GM12878 (cell line): ENCODE measurements around the gene IMPG2. TPM values are rescaled to one million over a fixed set of nuclear protein-coding genes. Genes with fewer than 3 reads are reported as not detected.

Source experiments
- ATAC-seq: fragments of 200-7000 bp; cut with Tn5 transposase; 3 replicates; pipeline ENCODE4 v1.9.1; 2020; ENCODE audit warnings: mild to moderate bottlenecking, moderate library complexity
- BruUV-seq: library from RNA; stranded (reverse); fragments of 400-500 nt; replicated peaks from 2 replicates; lab custom pipeline; 2021; lab: Mats Ljungman, UMichigan
- CTCF ChIA-PET: fragments of 300-600 bp; sonication (Branson Sonifier 250); formaldehyde crosslinking; extraction: SDS; loops from one replicate; lab custom pipeline; 2021; ENCODE audit warnings: inconsistent platforms; lab: Yijun Ruan, JAX
- POLR2A ChIA-PET: fragments of 350-600 bp; formaldehyde crosslinking; extraction: SDS; loops from one replicate; lab custom pipeline; 2021; ENCODE audit warnings: inconsistent platforms; lab: Charles Lee
- RAD21 ChIA-PET: fragments of 300-600 bp; sonication (Branson Sonifier 250); formaldehyde crosslinking; loops from one replicate; lab custom pipeline; 2023; ENCODE audit warnings: antibody characterized with exemption; ENCODE audit not compliant: unreplicated experiment; lab: Charles Lee
- SMC1A ChIA-PET: fragments of 300-600 bp; sonication (Branson Sonifier 250); formaldehyde crosslinking; loops from one replicate; lab custom pipeline; 2023; ENCODE audit not compliant: unreplicated experiment, uncharacterized antibody; lab: Charles Lee
- DNase-seq: peaks from one replicate; pipeline ENCODE4 v3.0.0-alpha.2; 2011; ENCODE audit warnings: low read depth, low spot score
- FAIRE-seq: peaks from 3 replicates; lab custom pipeline; 2011; peaks lifted over from hg19 to GRCh38; lab: Jason Lieb, UNC
- H2AFZ ChIP-seq: 2 replicates; pipeline ENCODE4 v1.6.0; 2011; ENCODE audit warnings: low read depth, low read length, control low read depth; ENCODE audit not compliant: control insufficient read depth
- H3K27ac ChIP-seq: 2 replicates; pipeline ENCODE4 v1.5.1; 2011; ENCODE audit warnings: control low read depth; ENCODE audit not compliant: control insufficient read depth, insufficient read depth
- H3K27me3 ChIP-seq, 2 experiments: replicated peaks in 1 of 2; 2 replicates each; pipeline versions ENCODE4 v1.6.0 to v1.6.1; 2011; ENCODE audit warnings: low read length in 1 of 2; ENCODE audit not compliant: control insufficient read depth in 2 of 2, insufficient read depth in 2 of 2
- H3K36me3 ChIP-seq, 2 experiments: 2 replicates each; pipeline ENCODE4 v1.5.1; 2011; ENCODE audit warnings: low read length in 1 of 2; ENCODE audit not compliant: control insufficient read depth in 2 of 2, insufficient read depth in 2 of 2
- H3K4me1 ChIP-seq: 2 replicates; pipeline ENCODE4 v1.6.1; 2011; ENCODE audit warnings: mild to moderate bottlenecking, low read length, moderate library complexity, mixed read lengths; ENCODE audit not compliant: control insufficient read depth, insufficient read depth
- H3K4me2 ChIP-seq: 2 replicates; pipeline ENCODE4 v1.6.0; 2011; ENCODE audit warnings: control low read depth; ENCODE audit not compliant: control insufficient read depth, insufficient read depth
- H3K4me3 ChIP-seq: fragments of 200-600 bp; sonication (generic); 2 replicates; pipeline ENCODE4 v1.5.1; 2016
- H3K79me2 ChIP-seq: 2 replicates; pipeline ENCODE4 v1.6.0; 2011; ENCODE audit warnings: low read length; ENCODE audit not compliant: control insufficient read depth, insufficient read depth
- H3K9ac ChIP-seq: 2 replicates; pipeline ENCODE4 v1.8.0; 2011; ENCODE audit warnings: low read length, control low read depth, mixed read lengths; ENCODE audit not compliant: control insufficient read depth, insufficient read depth
- H3K9me3 ChIP-seq: replicated peaks from 3 replicates; pipeline ENCODE4 v1.5.1; 2011; ENCODE audit warnings: mild to moderate bottlenecking, low read length; ENCODE audit not compliant: control insufficient read depth, insufficient read depth
- H4K20me1 ChIP-seq: 2 replicates; pipeline ENCODE4 v1.6.0; 2011; ENCODE audit not compliant: control insufficient read depth, insufficient read depth
- BCL11A ChIP-seq: IDR thresholded peaks from 2 replicates; pipeline ENCODE4 v1.6.1; 2011; ENCODE audit warnings: low read depth, low read length
- IRF4 ChIP-seq: IDR thresholded peaks from 2 replicates; pipeline ENCODE4 v1.6.1; 2011; ENCODE audit warnings: low read depth, low read length
- KDM1A ChIP-seq: fragments of 200-600 bp; sonication (generic); IDR thresholded peaks from 2 replicates; pipeline ENCODE4 v1.6.1; 2016; ENCODE audit warnings: borderline replicate concordance
- MTA3 ChIP-seq: IDR thresholded peaks from 2 replicates; pipeline ENCODE4 v1.6.1; 2012; ENCODE audit warnings: low read length, inconsistent platforms, borderline replicate concordance
- PAX8 ChIP-seq: fragments of 450-650 bp; IDR thresholded peaks from 2 replicates; pipeline ENCODE4 v1.6.1; 2017; ENCODE audit warnings: mild to moderate bottlenecking, moderate library complexity
- RAD21 ChIP-seq: IDR thresholded peaks from 2 replicates; pipeline ENCODE4 v1.6.1; 2011; ENCODE audit warnings: mild to moderate bottlenecking, low read depth, low read length, moderate library complexity; ENCODE audit not compliant: insufficient read depth
- SIN3A ChIP-seq: IDR thresholded peaks from 2 replicates; pipeline ENCODE4 v1.6.1; 2012; ENCODE audit warnings: low read depth, low read length, improper control_type of control experiment
- SREBF1 ChIP-seq: IDR thresholded peaks from 2 replicates; pipeline ENCODE4 v1.6.1; 2012; ENCODE audit warnings: mild to moderate bottlenecking, low read length
- TAF1 ChIP-seq: IDR thresholded peaks from 2 replicates; pipeline ENCODE4 v1.6.1; 2011; ENCODE audit warnings: mild to moderate bottlenecking, low read depth, low read length, borderline replicate concordance
- TARDBP ChIP-seq: IDR thresholded peaks from 2 replicates; pipeline ENCODE4 v1.6.1; 2016; ENCODE audit warnings: borderline replicate concordance
- YBX1 ChIP-seq: fragments of 450-650 bp; IDR thresholded peaks from 2 replicates; pipeline ENCODE4 v1.6.1; 2016; ENCODE audit warnings: antibody characterized with exemption
- ZSCAN29 ChIP-seq: fragments of 450-650 bp; IDR thresholded peaks from 2 replicates; pipeline ENCODE4 v1.6.1; 2017; ENCODE audit warnings: mild to moderate bottlenecking, moderate library complexity
- WGBS: methylation state at CpG from one replicate; pipeline ENCODE4 v1.1.6; 2016; ENCODE audit warnings: low lambda C conversion rate; ENCODE audit not compliant: insufficient replicate concordance, insufficient coverage; ENCODE audit errors: missing lambda C conversion rate; 5-methylcytosine and 5-hydroxymethylcytosine counted together
- in situ Hi-C: fragments of 300-500 bp; cut with MboI; formaldehyde crosslinking; loops from 9 replicates; pipeline ENCODE4 v1.14.3; 2018; ENCODE audit warnings: mixed read lengths
- intact Hi-C: fragments of 100-400 bp; cut with micrococcal nuclease; formaldehyde crosslinking; loops from one replicate; pipeline ENCODE4 v1.14.2; 2022; ENCODE audit not compliant: unreplicated experiment
- polyA plus RNA-seq, 11 experiments: library from polyadenylated mRNA; depleted of rRNA in 4 of 11; unstranded in 6 of 11; stranded (reverse) in 5 of 11; fragments of >200 nt; fragmentation: Nextera tagmentation in 4 of 11; fragmentation: Illumina TruSeq in 1 of 11; extraction: Ambion mirVana in 4 of 11; extraction: Trizol in 1 of 11; gene quantifications; 1 replicate in 1 of 11; 2 replicates in 10 of 11; pipeline versions ENCODE4 v1.2.1 to v1.2.3, GENCODE V29; 2011 to 2016; ENCODE audit warnings: inconsistent platforms in 2 of 11, missing spikeins in 2 of 11, low read depth in 1 of 11
- total RNA-seq, 4 experiments: library from RNA; depleted of rRNA in 3 of 4; stranded (reverse); fragments of >200 nt in 3 of 4; fragmentation: Illumina TruSeq in 1 of 4; extraction: Trizol in 1 of 4; gene quantifications; 2 replicates each; pipeline versions ENCODE4 v1.2.1 to v1.2.3, GENCODE V29; 2013 to 2021
- TF ChIP-seq, protein P1 (sequence below): fragments of 150-350 bp; IDR thresholded peaks from 2 replicates; pipeline ENCODE4 v1.6.1; 2014; ENCODE audit warnings: mild to moderate bottlenecking, low read depth, low read length
- TF ChIP-seq, protein P2 (sequence below): fragments of 450-650 bp; formaldehyde crosslinking; IDR thresholded peaks from 2 replicates; pipeline ENCODE4 v1.4.0; 2022; ENCODE audit warnings: mild to moderate bottlenecking, moderate library complexity
- TF ChIP-seq, protein P3 (sequence below), 3 experiments: IDR thresholded peaks in 2 of 3; conservative IDR thresholded peaks in 1 of 3; 2 replicates each; pipeline ENCODE4 v1.5.1; 2011; ENCODE audit warnings: low read depth in 3 of 3, low read length in 3 of 3, mild to moderate bottlenecking in 3 of 3, control low read depth in 2 of 3, moderate library complexity in 2 of 3, inconsistent platforms in 1 of 3, mixed read lengths in 1 of 3; ENCODE audit not compliant: control insufficient read depth in 2 of 3, insufficient read depth in 1 of 3; ENCODE audit errors: extremely low read depth in 1 of 3
- TF ChIP-seq, protein P4 (sequence below): IDR thresholded peaks from 2 replicates; pipeline ENCODE4 v1.6.1; 2012; ENCODE audit warnings: low read depth, low read length, improper control_type of control experiment

The IMPG2 gene
- total and polyA plus RNA-seq, 10 of the 15 experiments (the other 5 are each of a cell fraction or from before 2014, with no cell fraction given), result under 0.01 to 0.17 (median 0.10) TPM; not detected in 3

DNA sequence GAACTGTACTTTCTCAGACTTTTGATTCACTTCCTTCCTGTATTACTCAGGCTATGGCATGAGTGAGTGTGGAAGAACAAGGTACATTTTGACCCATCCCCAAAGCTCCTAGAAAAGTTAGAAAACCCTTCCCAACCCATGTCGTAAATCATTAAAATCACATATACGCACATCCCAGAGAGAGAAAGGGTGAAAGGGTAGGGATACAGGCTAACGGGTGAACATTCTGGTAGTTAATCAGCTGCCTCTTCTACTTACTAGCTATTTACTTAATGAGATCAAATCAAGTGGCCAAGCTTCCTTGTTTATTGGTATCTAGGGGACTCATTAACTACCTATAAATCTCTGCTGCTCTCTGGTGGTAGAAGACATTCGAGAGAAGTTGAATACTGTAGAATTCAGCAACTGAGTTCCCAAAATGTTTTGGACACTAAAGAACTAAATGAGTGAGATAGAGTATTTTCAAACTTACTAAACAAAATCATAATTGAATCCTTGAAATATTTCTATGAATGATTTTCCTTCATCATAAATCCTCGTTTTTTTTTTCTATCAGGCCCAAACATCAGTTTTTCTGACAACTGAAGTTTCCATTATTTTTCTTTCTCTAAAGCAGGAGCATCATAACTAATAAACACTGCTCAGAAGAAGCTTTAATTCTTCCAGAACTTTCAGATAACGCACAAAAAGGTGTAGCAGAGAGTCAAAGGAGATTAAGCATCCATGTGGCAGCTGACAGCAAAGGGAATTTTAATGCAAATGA, 124.2 kb downstream of the IMPG2 start:
- Histone ChIP-seq H3K4me1 (no peaks in the 10 kb centered on the region), H3K9me3 (no peaks in the 10 kb centered on the region), H3K4me3 (no peak overlapping the region), H3K4me2 (no peak overlapping the region), H3K9ac (no peak overlapping the region), H3K27ac (no peak overlapping the region), H3K79me2 (no peaks in the 10 kb centered on the region), H2AFZ (no peak overlapping the region), H4K20me1 (no peaks in the 10 kb centered on the region), H3K27me3 (no peaks in the 10 kb centered on the region), H3K36me3 (no peaks in the 10 kb centered on the region)
- in situ Hi-C loops, result no loop called here
- ATAC-seq (peak; percentile 49; the same call in 2 of the 3 replicates), DNase-seq (no peak), FAIRE-seq (no peak)
- ChIA-PET CTCF (interaction anchor here (0.9 to 1.2 kb wide), 3 partner anchors 34 to 127 kb away, joined by 3 read pairs; no protein-coding TSS in a partner anchor), SMC1A (interaction anchor here (0.6 to 1.1 kb wide), 3 partner anchors 134 to 733 kb away, joined by 3 to 4 read pairs (median 4); no protein-coding TSS in a partner anchor), RAD21 (interaction anchor here (0.8 kb wide), 1 partner anchor 124 kb away, joined by 3 read pairs; no protein-coding TSS in a partner anchor), POLR2A (interaction anchor here (0.6 kb wide), 2 partner anchors 8 to 114 kb away, joined by 3 to 5 read pairs; no protein-coding TSS in a partner anchor)
- BruUV-seq, result no TSS peak
- 31% methylated on average over 6 of the region's 6 CpGs for WGBS
- intact Hi-C loops, result loop anchor here (1.0 to 10.0 kb wide), 2 partner anchors 126 to 731 kb away; no protein-coding TSS in a partner anchor
- TF ChIP-seq, protein P1, sequence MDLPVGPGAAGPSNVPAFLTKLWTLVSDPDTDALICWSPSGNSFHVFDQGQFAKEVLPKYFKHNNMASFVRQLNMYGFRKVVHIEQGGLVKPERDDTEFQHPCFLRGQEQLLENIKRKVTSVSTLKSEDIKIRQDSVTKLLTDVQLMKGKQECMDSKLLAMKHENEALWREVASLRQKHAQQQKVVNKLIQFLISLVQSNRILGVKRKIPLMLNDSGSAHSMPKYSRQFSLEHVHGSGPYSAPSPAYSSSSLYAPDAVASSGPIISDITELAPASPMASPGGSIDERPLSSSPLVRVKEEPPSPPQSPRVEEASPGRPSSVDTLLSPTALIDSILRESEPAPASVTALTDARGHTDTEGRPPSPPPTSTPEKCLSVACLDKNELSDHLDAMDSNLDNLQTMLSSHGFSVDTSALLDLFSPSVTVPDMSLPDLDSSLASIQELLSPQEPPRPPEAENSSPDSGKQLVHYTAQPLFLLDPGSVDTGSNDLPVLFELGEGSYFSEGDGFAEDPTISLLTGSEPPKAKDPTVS, result no peak
- TF ChIP-seq KDM1A, result no peak
- no peak for TF ChIP-seq SREBF1
- no peak for TF ChIP-seq PAX8
- TF ChIP-seq, protein P2, sequence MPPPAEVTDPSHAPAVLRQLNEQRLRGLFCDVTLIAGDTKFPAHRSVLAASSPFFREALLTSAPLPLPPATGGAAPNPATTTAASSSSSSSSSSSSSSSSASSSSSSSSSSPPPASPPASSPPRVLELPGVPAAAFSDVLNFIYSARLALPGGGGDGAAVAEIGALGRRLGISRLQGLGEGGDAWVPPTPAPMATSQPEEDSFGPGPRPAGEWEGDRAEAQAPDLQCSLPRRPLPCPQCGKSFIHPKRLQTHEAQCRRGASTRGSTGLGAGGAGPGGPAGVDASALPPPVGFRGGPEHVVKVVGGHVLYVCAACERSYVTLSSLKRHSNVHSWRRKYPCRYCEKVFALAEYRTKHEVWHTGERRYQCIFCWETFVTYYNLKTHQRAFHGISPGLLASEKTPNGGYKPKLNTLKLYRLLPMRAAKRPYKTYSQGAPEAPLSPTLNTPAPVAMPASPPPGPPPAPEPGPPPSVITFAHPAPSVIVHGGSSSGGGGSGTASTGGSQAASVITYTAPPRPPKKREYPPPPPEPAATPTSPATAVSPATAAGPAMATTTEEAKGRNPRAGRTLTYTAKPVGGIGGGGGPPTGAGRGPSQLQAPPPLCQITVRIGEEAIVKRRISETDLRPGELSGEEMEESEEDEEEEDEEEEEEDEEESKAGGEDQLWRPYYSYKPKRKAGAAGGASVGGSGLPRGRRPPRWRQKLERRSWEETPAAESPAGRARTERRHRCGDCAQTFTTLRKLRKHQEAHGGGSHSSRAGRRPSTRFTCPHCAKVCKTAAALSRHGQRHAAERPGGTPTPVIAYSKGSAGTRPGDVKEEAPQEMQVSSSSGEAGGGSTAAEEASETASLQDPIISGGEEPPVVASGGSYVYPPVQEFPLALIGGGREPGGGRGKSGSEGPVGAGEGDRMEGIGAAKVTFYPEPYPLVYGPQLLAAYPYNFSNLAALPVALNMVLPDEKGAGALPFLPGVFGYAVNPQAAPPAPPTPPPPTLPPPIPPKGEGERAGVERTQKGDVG (CRISPR knock-in tag), result no peak
- no peak for TF ChIP-seq SIN3A
- no peak for TF ChIP-seq IRF4
- TF ChIP-seq TARDBP, result no peak
- TF ChIP-seq RAD21, result peak; percentile 66
- TF ChIP-seq, protein P3, sequence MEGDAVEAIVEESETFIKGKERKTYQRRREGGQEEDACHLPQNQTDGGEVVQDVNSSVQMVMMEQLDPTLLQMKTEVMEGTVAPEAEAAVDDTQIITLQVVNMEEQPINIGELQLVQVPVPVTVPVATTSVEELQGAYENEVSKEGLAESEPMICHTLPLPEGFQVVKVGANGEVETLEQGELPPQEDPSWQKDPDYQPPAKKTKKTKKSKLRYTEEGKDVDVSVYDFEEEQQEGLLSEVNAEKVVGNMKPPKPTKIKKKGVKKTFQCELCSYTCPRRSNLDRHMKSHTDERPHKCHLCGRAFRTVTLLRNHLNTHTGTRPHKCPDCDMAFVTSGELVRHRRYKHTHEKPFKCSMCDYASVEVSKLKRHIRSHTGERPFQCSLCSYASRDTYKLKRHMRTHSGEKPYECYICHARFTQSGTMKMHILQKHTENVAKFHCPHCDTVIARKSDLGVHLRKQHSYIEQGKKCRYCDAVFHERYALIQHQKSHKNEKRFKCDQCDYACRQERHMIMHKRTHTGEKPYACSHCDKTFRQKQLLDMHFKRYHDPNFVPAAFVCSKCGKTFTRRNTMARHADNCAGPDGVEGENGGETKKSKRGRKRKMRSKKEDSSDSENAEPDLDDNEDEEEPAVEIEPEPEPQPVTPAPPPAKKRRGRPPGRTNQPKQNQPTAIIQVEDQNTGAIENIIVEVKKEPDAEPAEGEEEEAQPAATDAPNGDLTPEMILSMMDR (IDR thresholded peaks at IDR 0.05 in 2 of 3, conservative IDR thresholded peaks at IDR 0.05 in 1 of 3; ENCODE audit: control insufficient read depth in 2 of 3, extremely low read depth in 1 of 3, insufficient read depth in 1 of 3, low read depth in 3 of 3, low read length in 3 of 3), result peak in 2 of 3 experiments; percentile 13 to 35; a peak in 3 of 6 replicates
- TF ChIP-seq YBX1, result no peak
- no peak for TF ChIP-seq MTA3
- no peak for TF ChIP-seq BCL11A
- no peak for TF ChIP-seq ZSCAN29
- TF ChIP-seq TAF1, result no peak
- TF ChIP-seq, protein P4, sequence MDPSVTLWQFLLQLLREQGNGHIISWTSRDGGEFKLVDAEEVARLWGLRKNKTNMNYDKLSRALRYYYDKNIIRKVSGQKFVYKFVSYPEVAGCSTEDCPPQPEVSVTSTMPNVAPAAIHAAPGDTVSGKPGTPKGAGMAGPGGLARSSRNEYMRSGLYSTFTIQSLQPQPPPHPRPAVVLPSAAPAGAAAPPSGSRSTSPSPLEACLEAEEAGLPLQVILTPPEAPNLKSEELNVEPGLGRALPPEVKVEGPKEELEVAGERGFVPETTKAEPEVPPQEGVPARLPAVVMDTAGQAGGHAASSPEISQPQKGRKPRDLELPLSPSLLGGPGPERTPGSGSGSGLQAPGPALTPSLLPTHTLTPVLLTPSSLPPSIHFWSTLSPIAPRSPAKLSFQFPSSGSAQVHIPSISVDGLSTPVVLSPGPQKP, result no peak
